ENCODE results near the gene DCBLD2.

DNA sequence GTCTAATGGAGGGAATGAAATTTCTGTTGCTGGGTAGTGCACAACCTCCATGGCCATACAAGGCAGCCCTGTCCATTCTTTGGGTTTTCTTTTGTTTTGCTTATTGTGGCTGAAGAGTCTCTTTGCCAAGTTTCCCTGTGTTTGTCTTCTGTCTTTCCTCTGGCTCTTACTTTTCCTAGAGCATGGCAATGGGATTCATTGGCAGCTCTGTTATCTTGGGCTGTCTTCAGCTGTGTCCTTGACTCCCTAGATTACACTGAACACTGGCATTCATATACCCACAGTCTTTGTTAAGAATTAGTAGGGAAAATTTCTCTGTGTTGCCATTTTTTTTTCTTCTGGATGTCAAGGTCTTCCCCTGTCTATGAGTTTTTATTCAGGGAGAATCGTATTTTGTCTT is 16.1 kb upstream of the DCBLD2 start:
- TF ChIP-seq, protein P1, sequence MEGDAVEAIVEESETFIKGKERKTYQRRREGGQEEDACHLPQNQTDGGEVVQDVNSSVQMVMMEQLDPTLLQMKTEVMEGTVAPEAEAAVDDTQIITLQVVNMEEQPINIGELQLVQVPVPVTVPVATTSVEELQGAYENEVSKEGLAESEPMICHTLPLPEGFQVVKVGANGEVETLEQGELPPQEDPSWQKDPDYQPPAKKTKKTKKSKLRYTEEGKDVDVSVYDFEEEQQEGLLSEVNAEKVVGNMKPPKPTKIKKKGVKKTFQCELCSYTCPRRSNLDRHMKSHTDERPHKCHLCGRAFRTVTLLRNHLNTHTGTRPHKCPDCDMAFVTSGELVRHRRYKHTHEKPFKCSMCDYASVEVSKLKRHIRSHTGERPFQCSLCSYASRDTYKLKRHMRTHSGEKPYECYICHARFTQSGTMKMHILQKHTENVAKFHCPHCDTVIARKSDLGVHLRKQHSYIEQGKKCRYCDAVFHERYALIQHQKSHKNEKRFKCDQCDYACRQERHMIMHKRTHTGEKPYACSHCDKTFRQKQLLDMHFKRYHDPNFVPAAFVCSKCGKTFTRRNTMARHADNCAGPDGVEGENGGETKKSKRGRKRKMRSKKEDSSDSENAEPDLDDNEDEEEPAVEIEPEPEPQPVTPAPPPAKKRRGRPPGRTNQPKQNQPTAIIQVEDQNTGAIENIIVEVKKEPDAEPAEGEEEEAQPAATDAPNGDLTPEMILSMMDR (conservative IDR thresholded peaks at IDR 0.05; ENCODE audit: low read length): no peak
- TF ChIP-seq EZH2phosphoT487 (IDR thresholded peaks at IDR 0.05; ENCODE audit: borderline replicate concordance, low read depth, low read length): no peak

All from OCI-LY7 (cell line).